Loucy (cell line): ENCODE data around the gene BTNL9.

Experiments
- CTCF ChIP-seq: fragments of 200-600 bp; sonication (generic); conservative IDR thresholded peaks from 2 replicates; pipeline ENCODE4 v1.5.1; 2014; ENCODE audit warnings: mild to moderate bottlenecking, antibody characterized with exemption, low read length
- EZH2phosphoT487 ChIP-seq: fragments of 200-600 bp; IDR thresholded peaks from 2 replicates; pipeline ENCODE4 v1.6.1; 2018; ENCODE audit warnings: antibody characterized with exemption, mild to moderate bottlenecking, moderate library complexity, borderline replicate concordance

DNA sequence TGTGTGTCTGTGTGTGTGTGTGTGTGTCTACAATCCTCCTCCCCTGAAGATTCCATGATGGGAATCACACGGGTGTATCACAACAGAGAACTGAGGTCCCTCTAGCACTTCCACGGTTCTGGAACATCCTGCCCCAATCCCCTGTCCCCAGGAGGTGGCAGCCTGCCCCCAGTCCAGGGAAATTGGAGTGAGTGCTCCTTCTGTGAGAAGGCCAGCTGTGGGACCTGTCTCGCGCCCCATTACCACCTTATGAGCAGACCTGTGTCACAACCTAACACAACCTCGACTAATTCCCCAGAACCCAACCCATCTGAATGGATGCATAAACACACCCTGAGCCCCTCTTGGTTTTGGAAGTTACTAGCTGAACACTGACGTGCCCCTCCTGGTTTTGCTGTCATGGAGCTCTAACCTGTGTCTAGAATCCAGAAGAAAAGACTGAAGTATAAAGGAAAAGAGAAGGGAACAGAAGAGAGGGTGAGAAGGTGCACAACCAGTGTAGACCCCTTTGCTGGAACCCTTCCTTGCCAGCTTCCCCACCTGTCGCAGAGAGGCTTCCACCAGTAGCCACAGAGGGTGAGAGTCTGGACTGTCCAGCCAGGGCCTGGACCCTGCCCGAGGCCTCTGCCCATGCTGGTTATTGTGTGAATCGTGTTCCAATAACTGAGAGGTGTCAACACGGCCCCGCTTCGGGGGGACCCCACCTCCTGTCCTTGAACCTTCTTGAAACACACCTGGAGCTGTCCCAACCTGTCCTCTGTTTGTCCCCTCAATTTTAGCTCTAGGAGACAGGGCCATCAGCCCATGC, 3.4 kb downstream of the BTNL9 start:
- TF ChIP-seq CTCF (no peak), EZH2phosphoT487 (no peak)
